HCT116 (cell line): Measurements from ENCODE around the gene XYLT1. TPM values are rescaled to one million over a fixed set of nuclear protein-coding genes. Genes with fewer than 3 reads are reported as not detected.

Source experiments
- ATAC-seq: fragments of 200-7000 bp; cut with Tn5 transposase; 2 replicates; pipeline ENCODE4 v1.9.1; 2020; ENCODE audit warnings: mild to moderate bottlenecking, moderate library complexity
- BruUV-seq: library from RNA; stranded (reverse); fragments of 400-500 nt; replicated peaks from 2 replicates; lab custom pipeline; 2021; lab: Mats Ljungman, UMichigan
- CTCF ChIA-PET: fragments of 300-600 bp; sonication (Branson Sonifier 250); formaldehyde crosslinking; loops from one replicate; lab custom pipeline; 2021; ENCODE audit warnings: antibody characterized with exemption; lab: Charles Lee
- POLR2A ChIA-PET: fragments of 300-600, 350-600 bp; sonication (Branson Sonifier 250); formaldehyde crosslinking; loops from one replicate; lab custom pipeline; 2021; ENCODE audit warnings: antibody characterized with exemption; lab: Charles Lee
- RAD21 ChIA-PET, 2 experiments: fragments of 300-600 bp; sonication (Branson Sonifier 250); formaldehyde crosslinking; loops; one replicate each; lab custom pipeline; 2023; ENCODE audit warnings: low total read pairs in 2 of 2; ENCODE audit not compliant: uncharacterized antibody in 2 of 2, unreplicated experiment in 2 of 2, low non-redundant PET in 1 of 2; lab: Charles Lee
- DNase-seq: peaks from one replicate; pipeline ENCODE4 v3.0.0-alpha.2; 2010; ENCODE audit warnings: low read depth, low spot score
- H2AFZ ChIP-seq: fragments of 200-600 bp; shearing (Covaris generic), sonication (generic); 2 replicates; pipeline ENCODE4 v1.6.1; 2017; ENCODE audit warnings: low read depth, mixed run types, mixed read lengths, antibody characterized with exemption, low read length; ENCODE audit not compliant: poor library complexity, severe bottlenecking
- H3K27ac ChIP-seq: 2 replicates; pipeline ENCODE4 v1.5.1; 2012; ENCODE audit warnings: low read depth, low read length
- H3K27me3 ChIP-seq: fragments of 200-600 bp; sonication (generic); 2 replicates; pipeline ENCODE4 v1.6.1; 2016; ENCODE audit warnings: mixed run types, low read length, mixed read lengths; ENCODE audit not compliant: insufficient read depth
- H3K36me3 ChIP-seq, 2 experiments: fragments of 200-500 bp in 1 of 2; fragments of 200-600 bp in 1 of 2; sonication (Bioruptor generic) in 1 of 2; sonication (generic) in 1 of 2; 2 replicates each; pipeline versions ENCODE4 v1.5.1 to v1.6.1; 2014 to 2016; ENCODE audit warnings: low read length in 2 of 2, inconsistent platforms in 1 of 2, mixed read lengths in 1 of 2, mixed run types in 1 of 2; ENCODE audit not compliant: insufficient read depth in 2 of 2, control insufficient read depth in 1 of 2
- H3K4me1 ChIP-seq, 2 experiments: fragments of 200-600 bp in 1 of 2; sonication (generic) in 1 of 2; 2 replicates each; pipeline versions ENCODE4 v1.5.1 to v1.6.1; 2012 to 2017; ENCODE audit warnings: low read length in 2 of 2, inconsistent platforms in 1 of 2, mild to moderate bottlenecking in 1 of 2, mixed read lengths in 1 of 2, mixed run types in 1 of 2, moderate library complexity in 1 of 2; ENCODE audit not compliant: insufficient read depth in 2 of 2, control insufficient read depth in 1 of 2
- H3K4me2 ChIP-seq: fragments of 200-600 bp; sonication (generic); 2 replicates; pipeline ENCODE4 v1.6.1; 2017; ENCODE audit warnings: mixed run types, low read length, mixed read lengths
- H3K4me3 ChIP-seq, 2 experiments: fragments of 200-600 bp in 1 of 2; sonication (generic) in 1 of 2; replicated peaks in 1 of 2; 2 replicates each; pipeline ENCODE4 v1.5.1; 2011 to 2016; ENCODE audit warnings: low read length in 2 of 2, control low read depth in 1 of 2, low read depth in 1 of 2, mild to moderate bottlenecking in 1 of 2, mixed read lengths in 1 of 2, mixed run types in 1 of 2
- H3K79me2 ChIP-seq: fragments of 200-600 bp; sonication (generic); 2 replicates; pipeline ENCODE4 v1.6.1; 2017; ENCODE audit warnings: mild to moderate bottlenecking, mixed run types, low read length, moderate library complexity, mixed read lengths; ENCODE audit not compliant: insufficient read depth
- H3K9ac ChIP-seq: fragments of 200-600 bp; sonication (generic); 2 replicates; pipeline ENCODE4 v1.6.1; 2016; ENCODE audit warnings: low read length, mixed read lengths
- H3K9me2 ChIP-seq: fragments of 200-600 bp; sonication (generic), shearing (Covaris generic); 2 replicates; pipeline ENCODE4 v1.6.1; 2017; ENCODE audit warnings: mixed run types, mild to moderate bottlenecking, moderate library complexity; ENCODE audit not compliant: insufficient read depth
- H3K9me3 ChIP-seq, 2 experiments: fragments of 200-500 bp in 1 of 2; fragments of 200-600 bp in 1 of 2; sonication (Bioruptor generic) in 1 of 2; sonication (generic) in 1 of 2; 2 replicates each; pipeline ENCODE4 v1.6.1; 2014 to 2017; ENCODE audit warnings: low read length in 2 of 2, mixed read lengths in 2 of 2, inconsistent platforms in 1 of 2, low read depth in 1 of 2, mild to moderate bottlenecking in 1 of 2, mixed run types in 1 of 2, moderate library complexity in 1 of 2; ENCODE audit not compliant: control insufficient read depth in 1 of 2, insufficient read depth in 1 of 2
- H4K20me1 ChIP-seq: fragments of 200-600 bp; sonication (generic), shearing (Covaris generic); 2 replicates; pipeline ENCODE4 v1.6.1; 2017; ENCODE audit warnings: mixed run types, mild to moderate bottlenecking, moderate library complexity; ENCODE audit not compliant: insufficient read depth
- ATF3 ChIP-seq: IDR thresholded peaks from 2 replicates; pipeline ENCODE4 v1.6.1; 2012
- CTCF ChIP-seq, 3 experiments: fragments of 200-600 bp in 1 of 3; sonication (generic) in 1 of 3; IDR thresholded peaks in 2 of 3; conservative IDR thresholded peaks in 1 of 3; 2 replicates each; pipeline ENCODE4 v1.5.1; 2012 to 2017; ENCODE audit warnings: low read depth in 2 of 3, low read length in 2 of 3, antibody characterized with exemption in 1 of 3, borderline replicate concordance in 1 of 3, control low read depth in 1 of 3, mild to moderate bottlenecking in 1 of 3, mixed read lengths in 1 of 3, mixed run types in 1 of 3, moderate library complexity in 1 of 3; ENCODE audit not compliant: insufficient read depth in 1 of 3
- ELF1 ChIP-seq: IDR thresholded peaks from 2 replicates; pipeline ENCODE4 v1.6.1; 2012; ENCODE audit warnings: low read depth, borderline replicate concordance
- EZH2 ChIP-seq: fragments of 200-600 bp; sonication (generic); IDR thresholded peaks from 2 replicates; pipeline ENCODE4 v1.6.1; 2017; ENCODE audit warnings: antibody characterized with exemption, mixed run types
- FOSL1 ChIP-seq: IDR thresholded peaks from 2 replicates; pipeline ENCODE4 v1.6.1; 2012; ENCODE audit warnings: low read depth
- JUND ChIP-seq: IDR thresholded peaks from 2 replicates; pipeline ENCODE4 v1.6.1; 2012
- MAX ChIP-seq: IDR thresholded peaks from 2 replicates; pipeline ENCODE4 v1.6.1; 2012
- POLR2A ChIP-seq: IDR thresholded peaks from 2 replicates; pipeline ENCODE4 v1.7.0; 2011; ENCODE audit warnings: borderline replicate concordance; ENCODE audit not compliant: insufficient read depth, insufficient read length; ENCODE audit errors: extremely low read depth
- POLR2AphosphoS5 ChIP-seq: IDR thresholded peaks from 2 replicates; pipeline ENCODE4 v1.6.1; 2011; ENCODE audit warnings: mild to moderate bottlenecking, low read depth, low read length, moderate library complexity
- RAD21 ChIP-seq: IDR thresholded peaks from 2 replicates; pipeline ENCODE4 v1.6.1; 2012; ENCODE audit warnings: low read depth, mild to moderate bottlenecking
- SIN3A ChIP-seq: IDR thresholded peaks from 2 replicates; pipeline ENCODE4 v1.6.1; 2012; ENCODE audit warnings: low read depth
- SP1 ChIP-seq: IDR thresholded peaks from 2 replicates; pipeline ENCODE4 v1.6.1; 2012; ENCODE audit warnings: low read depth
- SRF ChIP-seq: IDR thresholded peaks from 2 replicates; pipeline ENCODE4 v1.6.1; 2012; ENCODE audit warnings: low read depth
- TCF7L2 ChIP-seq: IDR thresholded peaks from 2 replicates; pipeline ENCODE4 v1.7.0; 2011; ENCODE audit warnings: borderline replicate concordance, inconsistent platforms; ENCODE audit not compliant: insufficient read depth, insufficient read length; ENCODE audit errors: extremely low read depth
- YY1 ChIP-seq: IDR thresholded peaks from 2 replicates; pipeline ENCODE4 v1.6.1; 2011; ENCODE audit warnings: low read length, low read depth, moderate library complexity, mild to moderate bottlenecking; ENCODE audit not compliant: insufficient replicate concordance; ENCODE audit errors: extremely low read depth
- ZBTB33 ChIP-seq: IDR thresholded peaks from 2 replicates; pipeline ENCODE4 v1.6.1; 2011; ENCODE audit warnings: mild to moderate bottlenecking, low read length, moderate library complexity; ENCODE audit not compliant: insufficient replicate concordance; ENCODE audit errors: extremely low read depth
- ZFX ChIP-seq: fragments of 450-650 bp; IDR thresholded peaks from 2 replicates; pipeline ENCODE4 v1.6.1; 2017
- intact Hi-C: fragments of 100-400 bp; cut with micrococcal nuclease; formaldehyde crosslinking; loops from 2 replicates; pipeline ENCODE4 v1.10.0; 2022
- total RNA-seq: library from RNA; stranded (reverse); gene quantifications from one replicate; pipeline ENCODE4 v1.2.1, GENCODE V29; 2021; ENCODE audit not compliant: unreplicated experiment

XYLT1 gene
- total RNA-seq, 1 experiment from 2014 or later: 4.5 TPM

- Histone ChIP-seq H3K4me1 (0 out of 4 replicates have a peak, but pooled peaks cover 0 to 3% of the 10 kb centered on the region in 2 experiments), H2AFZ (no peak overlapping the region), H3K4me2 (no peak overlapping the region), H3K27me3 (peaks cover 20% of the 10 kb centered on the region; the same call in 1 of the 2 replicates), H3K9me3 (no peaks in the 10 kb centered on the region), H3K36me3 (no peaks in the 10 kb centered on the region), H3K9ac (no peak overlapping the region), H3K4me3 (no peak overlapping the region), H3K9me2 (no peaks in the 10 kb centered on the region), H3K79me2 (no peaks in the 10 kb centered on the region), H4K20me1 (no peaks in the 10 kb centered on the region), H3K27ac (no peak overlapping the region)
- ChIA-PET POLR2A (no interaction called here), RAD21 (no interaction called here), CTCF (no interaction called here)
- TF ChIP-seq POLR2A (no peak), RAD21 (0 out of 2 replicates have a peak, but pooled peaks have one; percentile 2), JUND (no peak), ELF1 (no peak), SIN3A (no peak)
- BruUV-seq: no TSS peak
- intact Hi-C loops: no loop called here
- ATAC-seq: no peak
- no peak for DNase-seq
Observed at GRCh38 chr16:17371299-17371698, 99.5 kb downstream of the XYLT1 start.

- H4K20me1 ChIP-seq: no peaks in the 10 kb centered on the region
- RAD21 ChIA-PET: no interaction called here
- no peak overlapping the region for H3K27ac ChIP-seq
- ATAC-seq (no peak), DNase-seq (no peak)
- POLR2A ChIA-PET: no interaction called here
- no peak overlapping the region for H3K4me3 ChIP-seq
- intact Hi-C loops: no loop called here
- CTCF ChIA-PET: no interaction called here
- no peak overlapping the region for H3K4me2 ChIP-seq
- no peaks in the 10 kb centered on the region for H3K9me3 ChIP-seq
- H3K27me3 ChIP-seq: peaks cover 20% of the 10 kb centered on the region; the same call in 1 of the 2 replicates
- H3K9ac ChIP-seq: no peak overlapping the region
- no peaks in the 10 kb centered on the region for H3K36me3 ChIP-seq
- no peak overlapping the region for H2AFZ ChIP-seq
- H3K4me1 ChIP-seq: 0 out of 4 replicates have a peak, but pooled peaks cover 0 to 3% of the 10 kb centered on the region in 2 experiments
- H3K79me2 ChIP-seq: no peaks in the 10 kb centered on the region
- no TSS peak for BruUV-seq
- no peaks in the 10 kb centered on the region for H3K9me2 ChIP-seq
- TF ChIP-seq POLR2AphosphoS5 (no peak), SIN3A (no peak), EZH2 (no peak), FOSL1 (no peak), JUND (no peak), TCF7L2 (no peak), CTCF (IDR thresholded peaks at IDR 0.05 in 2 of 3, conservative IDR thresholded peaks at IDR 0.05 in 1 of 3; ENCODE audit: borderline replicate concordance in 1 of 3, insufficient read depth in 1 of 3, low read depth in 2 of 3, low read length in 2 of 3) (no peak), YY1 (no peak), MAX (no peak), ELF1 (no peak), ATF3 (no peak), ZFX (no peak), SP1 (no peak), ZBTB33 (no peak), SRF (no peak)
Observed at GRCh38 chr16:17370731-17371285, 100.0 kb downstream of the XYLT1 start.
